ENCODE measurements around the gene ASCC1.

DNA sequence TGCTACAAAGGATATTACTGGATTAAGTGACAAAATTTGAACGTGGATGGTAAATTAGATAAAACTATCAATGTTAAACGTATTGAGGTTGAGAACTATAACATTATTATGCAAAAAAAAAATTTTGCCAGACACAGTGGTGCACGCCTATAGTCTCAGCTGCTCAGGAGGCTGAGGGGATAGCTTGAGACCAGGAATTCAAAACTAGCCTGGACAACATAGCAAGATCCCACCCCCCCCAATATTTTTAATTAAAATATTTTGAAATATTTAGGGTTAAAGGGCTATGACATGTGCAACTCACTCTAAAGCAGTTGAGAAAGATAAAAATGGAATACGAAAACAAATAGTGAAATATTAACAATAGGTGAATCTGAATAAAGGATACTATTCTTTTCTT lies 45.3 kb downstream of the ASCC1 start:
- TF ChIP-seq EP300 (IDR thresholded peaks at IDR 0.05), result no peak
- TF ChIP-seq, protein P1, sequence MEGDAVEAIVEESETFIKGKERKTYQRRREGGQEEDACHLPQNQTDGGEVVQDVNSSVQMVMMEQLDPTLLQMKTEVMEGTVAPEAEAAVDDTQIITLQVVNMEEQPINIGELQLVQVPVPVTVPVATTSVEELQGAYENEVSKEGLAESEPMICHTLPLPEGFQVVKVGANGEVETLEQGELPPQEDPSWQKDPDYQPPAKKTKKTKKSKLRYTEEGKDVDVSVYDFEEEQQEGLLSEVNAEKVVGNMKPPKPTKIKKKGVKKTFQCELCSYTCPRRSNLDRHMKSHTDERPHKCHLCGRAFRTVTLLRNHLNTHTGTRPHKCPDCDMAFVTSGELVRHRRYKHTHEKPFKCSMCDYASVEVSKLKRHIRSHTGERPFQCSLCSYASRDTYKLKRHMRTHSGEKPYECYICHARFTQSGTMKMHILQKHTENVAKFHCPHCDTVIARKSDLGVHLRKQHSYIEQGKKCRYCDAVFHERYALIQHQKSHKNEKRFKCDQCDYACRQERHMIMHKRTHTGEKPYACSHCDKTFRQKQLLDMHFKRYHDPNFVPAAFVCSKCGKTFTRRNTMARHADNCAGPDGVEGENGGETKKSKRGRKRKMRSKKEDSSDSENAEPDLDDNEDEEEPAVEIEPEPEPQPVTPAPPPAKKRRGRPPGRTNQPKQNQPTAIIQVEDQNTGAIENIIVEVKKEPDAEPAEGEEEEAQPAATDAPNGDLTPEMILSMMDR (IDR thresholded peaks at IDR 0.05), result no peak
- no peak for TF ChIP-seq POLR2AphosphoS5 (IDR thresholded peaks at IDR 0.05)
- TF ChIP-seq POLR2A (IDR thresholded peaks at IDR 0.05), result no peak

Data from stomach (tissue), 4 donors.